Measurements from ENCODE around the gene REST. TPM values are rescaled to one million over a fixed set of nuclear protein-coding genes. Genes with fewer than 3 reads are reported as not detected.

REST gene
- polyA plus RNA-seq, 2 of the 4 experiments (the other 2 are of a cell fraction) = 8.8 to 18.6 TPM

DNA sequence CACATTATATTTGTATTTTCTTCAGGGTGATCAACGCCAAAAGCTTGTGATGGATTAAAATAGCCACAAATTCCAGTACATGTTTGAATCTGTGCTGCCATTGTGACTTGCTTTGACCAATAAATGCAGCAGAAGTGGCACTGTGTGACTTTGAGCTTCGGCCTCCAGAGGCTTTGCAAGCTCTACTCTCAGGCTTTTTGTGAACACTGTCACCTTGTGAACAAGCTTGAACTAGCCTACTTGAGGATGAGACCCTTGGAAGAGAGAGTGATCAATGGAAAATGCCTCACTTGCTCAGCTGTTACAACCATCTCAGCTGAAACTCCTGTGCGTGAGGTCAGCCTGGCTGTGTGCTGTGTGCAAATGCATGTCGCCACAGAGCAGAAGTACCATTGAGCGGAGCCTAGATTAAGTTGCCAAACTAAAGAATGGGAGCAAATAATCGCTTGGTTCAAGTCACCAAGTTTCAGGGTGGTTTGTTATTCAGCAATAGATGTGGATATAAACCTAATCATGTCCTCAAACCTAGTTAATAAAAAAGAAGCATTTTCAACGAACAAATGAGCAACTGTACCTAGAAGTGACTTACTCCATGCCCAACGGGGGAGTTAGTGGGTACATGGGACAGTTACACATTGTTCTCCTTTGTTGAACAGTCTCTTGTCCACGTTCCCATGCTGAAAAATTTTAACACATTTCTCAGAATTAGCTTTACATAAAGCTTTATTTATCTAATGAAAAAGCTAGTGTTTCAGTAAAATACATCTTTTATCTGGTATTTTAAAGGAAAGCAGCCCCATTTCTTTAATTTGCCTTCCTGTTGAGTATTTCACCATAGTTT is 46.2 kb downstream of the REST start:
- H3K27ac ChIP-seq = no peak overlapping the region
- ATAC-seq (no peak), DNase-seq (ENCODE audit: low read depth in 1 of 2, low spot score in 1 of 2) (no peak), FAIRE-seq (no peak)
- no peaks in the 10 kb centered on the region for H3K9me3 ChIP-seq
- H3K4me3 ChIP-seq = no peak overlapping the region
- TF ChIP-seq GATA3 (IDR thresholded peaks at IDR 0.05; ENCODE audit: borderline replicate concordance) = no peak
- TF ChIP-seq, protein P1, sequence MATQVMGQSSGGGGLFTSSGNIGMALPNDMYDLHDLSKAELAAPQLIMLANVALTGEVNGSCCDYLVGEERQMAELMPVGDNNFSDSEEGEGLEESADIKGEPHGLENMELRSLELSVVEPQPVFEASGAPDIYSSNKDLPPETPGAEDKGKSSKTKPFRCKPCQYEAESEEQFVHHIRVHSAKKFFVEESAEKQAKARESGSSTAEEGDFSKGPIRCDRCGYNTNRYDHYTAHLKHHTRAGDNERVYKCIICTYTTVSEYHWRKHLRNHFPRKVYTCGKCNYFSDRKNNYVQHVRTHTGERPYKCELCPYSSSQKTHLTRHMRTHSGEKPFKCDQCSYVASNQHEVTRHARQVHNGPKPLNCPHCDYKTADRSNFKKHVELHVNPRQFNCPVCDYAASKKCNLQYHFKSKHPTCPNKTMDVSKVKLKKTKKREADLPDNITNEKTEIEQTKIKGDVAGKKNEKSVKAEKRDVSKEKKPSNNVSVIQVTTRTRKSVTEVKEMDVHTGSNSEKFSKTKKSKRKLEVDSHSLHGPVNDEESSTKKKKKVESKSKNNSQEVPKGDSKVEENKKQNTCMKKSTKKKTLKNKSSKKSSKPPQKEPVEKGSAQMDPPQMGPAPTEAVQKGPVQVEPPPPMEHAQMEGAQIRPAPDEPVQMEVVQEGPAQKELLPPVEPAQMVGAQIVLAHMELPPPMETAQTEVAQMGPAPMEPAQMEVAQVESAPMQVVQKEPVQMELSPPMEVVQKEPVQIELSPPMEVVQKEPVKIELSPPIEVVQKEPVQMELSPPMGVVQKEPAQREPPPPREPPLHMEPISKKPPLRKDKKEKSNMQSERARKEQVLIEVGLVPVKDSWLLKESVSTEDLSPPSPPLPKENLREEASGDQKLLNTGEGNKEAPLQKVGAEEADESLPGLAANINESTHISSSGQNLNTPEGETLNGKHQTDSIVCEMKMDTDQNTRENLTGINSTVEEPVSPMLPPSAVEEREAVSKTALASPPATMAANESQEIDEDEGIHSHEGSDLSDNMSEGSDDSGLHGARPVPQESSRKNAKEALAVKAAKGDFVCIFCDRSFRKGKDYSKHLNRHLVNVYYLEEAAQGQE (IDR thresholded peaks at IDR 0.05) = no peak
- TF ChIP-seq HOXB5 (CRISPR knock-in tag; IDR thresholded peaks at IDR 0.05) = no peak
- TF ChIP-seq, protein P2, sequence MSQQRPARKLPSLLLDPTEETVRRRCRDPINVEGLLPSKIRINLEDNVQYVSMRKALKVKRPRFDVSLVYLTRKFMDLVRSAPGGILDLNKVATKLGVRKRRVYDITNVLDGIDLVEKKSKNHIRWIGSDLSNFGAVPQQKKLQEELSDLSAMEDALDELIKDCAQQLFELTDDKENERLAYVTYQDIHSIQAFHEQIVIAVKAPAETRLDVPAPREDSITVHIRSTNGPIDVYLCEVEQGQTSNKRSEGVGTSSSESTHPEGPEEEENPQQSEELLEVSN (IDR thresholded peaks at IDR 0.05; ENCODE audit: borderline replicate concordance, low read depth) = no peak
- no peak for TF ChIP-seq NR3C1 (IDR thresholded peaks at IDR 0.05)
- no peak for TF ChIP-seq CBX2 (IDR thresholded peaks at IDR 0.05; ENCODE audit: borderline replicate concordance, low read depth)
- no peak for TF ChIP-seq NFE2L2 (conservative IDR thresholded peaks at IDR 0.05; ENCODE audit: low read length)
- TF ChIP-seq CBX8 (IDR thresholded peaks at IDR 0.05) = no peak
- no peak for TF ChIP-seq MYC (IDR thresholded peaks at IDR 0.05; ENCODE audit: borderline replicate concordance, low read length)
- no peak for TF ChIP-seq FOSL2 (IDR thresholded peaks at IDR 0.05)
- TF ChIP-seq FOSL2 (CRISPR knock-in tag; IDR thresholded peaks at IDR 0.05) = no peak
- no peak for TF ChIP-seq EHMT2 (IDR thresholded peaks at IDR 0.05; ENCODE audit: low read depth)
- TF ChIP-seq JUNB (IDR thresholded peaks at IDR 0.05) = no peak
- no peak for TF ChIP-seq TP53 (CRISPR knock-in tag; IDR thresholded peaks at IDR 0.05)
- TF ChIP-seq, protein P3, sequence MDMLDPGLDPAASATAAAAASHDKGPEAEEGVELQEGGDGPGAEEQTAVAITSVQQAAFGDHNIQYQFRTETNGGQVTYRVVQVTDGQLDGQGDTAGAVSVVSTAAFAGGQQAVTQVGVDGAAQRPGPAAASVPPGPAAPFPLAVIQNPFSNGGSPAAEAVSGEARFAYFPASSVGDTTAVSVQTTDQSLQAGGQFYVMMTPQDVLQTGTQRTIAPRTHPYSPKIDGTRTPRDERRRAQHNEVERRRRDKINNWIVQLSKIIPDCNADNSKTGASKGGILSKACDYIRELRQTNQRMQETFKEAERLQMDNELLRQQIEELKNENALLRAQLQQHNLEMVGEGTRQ (IDR thresholded peaks at IDR 0.05) = no peak
- no peak for TF ChIP-seq RARB (CRISPR knock-in tag; IDR thresholded peaks at IDR 0.05)
- TF ChIP-seq MAFK (IDR thresholded peaks at IDR 0.05; ENCODE audit: partially characterized antibody) = no peak
- TF ChIP-seq HOXA7 (CRISPR knock-in tag; IDR thresholded peaks at IDR 0.05) = no peak
- no peak for TF ChIP-seq HEYL (CRISPR knock-in tag; IDR thresholded peaks at IDR 0.05)
- TF ChIP-seq FOXS1 (CRISPR knock-in tag; IDR thresholded peaks at IDR 0.05) = no peak
- CTCF ChIA-PET = interaction anchor here (0.6 to 1.2 kb wide), 3 partner anchors 8 to 470 kb away, joined by 3 read pairs; no protein-coding TSS in a partner anchor
- no peaks in the 10 kb centered on the region for H3K4me1 ChIP-seq
- 58% methylated on average over 9 of the region's 9 CpGs for WGBS (ENCODE audit: missing lambda C conversion rate)
- POLR2A ChIA-PET = no interaction called here
- H3K4me2 ChIP-seq = no peak overlapping the region

DNA sequence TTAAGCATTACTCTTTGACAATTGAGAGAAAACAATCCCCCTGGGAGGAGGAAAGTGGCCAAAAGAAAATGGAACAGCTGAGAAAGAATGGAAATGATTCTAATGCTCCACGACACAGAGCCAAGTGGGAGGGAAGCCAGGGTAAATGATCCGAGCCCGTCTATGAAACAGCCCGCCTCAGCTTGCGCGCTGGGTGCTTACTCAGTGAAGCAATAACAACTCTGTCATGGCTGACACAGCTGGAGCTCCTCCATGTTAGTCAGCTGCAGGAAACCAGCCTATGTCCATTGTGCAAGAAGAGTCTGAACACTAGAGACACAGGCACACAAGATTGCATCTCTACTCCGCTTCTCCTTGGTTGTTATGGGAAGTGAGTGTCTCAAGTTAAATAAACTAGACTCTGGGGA is 50.4 kb downstream of the REST start:
- H3K4me1 ChIP-seq = no peaks in the 10 kb centered on the region
- TF ChIP-seq KDM1A (IDR thresholded peaks at IDR 0.05; ENCODE audit: low read depth) (no peak), ZNF302 (CRISPR knock-in tag; IDR thresholded peaks at IDR 0.05) (no peak), MYC (IDR thresholded peaks at IDR 0.05; ENCODE audit: borderline replicate concordance, low read length) (no peak), TFCP2L1 (CRISPR knock-in tag; IDR thresholded peaks at IDR 0.05) (no peak)
- ChIA-PET POLR2A (no interaction called here), CTCF (no interaction called here)
- peak; percentile 43 to 49; a peak in 4 of 6 replicates for ATAC-seq
- H3K27ac ChIP-seq = no peak overlapping the region
- peak in 1 of 2 experiments; percentile 13 for DNase-seq (ENCODE audit: low read depth in 1 of 2, low spot score in 1 of 2)
- no peaks in the 10 kb centered on the region for H3K9me3 ChIP-seq
- no peak overlapping the region for H3K4me3 ChIP-seq
- no peak for FAIRE-seq
- no peak overlapping the region for H3K4me2 ChIP-seq
- WGBS (ENCODE audit: missing lambda C conversion rate) = 63% methylated on average over 7 of the region's 7 CpGs
